Fibroblast of lung (primary cell): ENCODE measurements around the gene KIRREL3.

Experiments
- EZH2 ChIP-seq: IDR thresholded peaks from 2 replicates; pipeline ENCODE4 v1.5.1; 2012; ENCODE audit warnings: low read length, control low read depth, mild to moderate bottlenecking; ENCODE audit errors: missing control alignments
- TF ChIP-seq, protein P1 (sequence below), 2 donors: IDR thresholded peaks in 1 of 2; conservative IDR thresholded peaks in 1 of 2; 1 replicate in 1 of 2; 2 replicates in 1 of 2; pipeline ENCODE4 v1.5.1; 2011 to 2012; ENCODE audit warnings: low read length in 2 of 2, control low read depth in 1 of 2, inconsistent platforms in 1 of 2, low read depth in 1 of 2, mild to moderate bottlenecking in 1 of 2

DNA sequence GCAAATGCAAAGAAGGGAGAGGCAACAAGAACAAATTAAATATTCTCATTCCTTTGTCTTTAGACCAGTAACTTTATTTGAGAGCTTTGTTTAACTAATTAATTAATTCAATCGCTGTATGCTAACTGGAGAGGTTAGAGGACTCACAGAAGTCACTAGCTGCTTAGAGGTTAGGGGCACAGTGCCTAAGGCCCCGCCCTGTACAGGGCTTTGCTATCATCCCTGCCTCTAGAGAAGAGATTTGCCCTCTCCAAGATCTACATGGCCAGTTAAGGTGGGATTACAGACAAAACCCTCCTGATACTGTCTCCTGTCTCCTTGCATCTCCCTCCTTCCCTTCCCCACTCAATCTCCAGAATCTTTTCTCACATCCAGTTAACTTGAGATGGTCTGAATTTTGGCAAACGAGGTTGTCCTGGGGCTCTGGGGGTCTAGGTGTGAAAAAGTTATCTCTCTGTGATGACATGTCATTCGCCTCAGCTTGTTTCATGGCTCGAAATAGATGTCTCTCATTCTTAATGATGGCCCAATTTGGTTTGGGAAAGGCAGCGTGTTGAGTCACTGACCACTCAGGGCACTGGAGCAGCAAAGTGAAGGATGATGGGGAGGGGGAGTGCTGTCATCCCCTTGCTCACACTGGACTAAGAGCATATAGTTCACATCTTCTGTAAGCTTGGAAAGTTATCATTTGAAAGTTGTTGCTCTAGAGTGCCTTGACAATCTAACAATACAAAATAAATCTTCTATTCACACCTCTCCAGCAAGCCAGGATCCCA lies 190.9 kb downstream of the KIRREL3 start:
- TF ChIP-seq EZH2 = no peak
- TF ChIP-seq, protein P1, sequence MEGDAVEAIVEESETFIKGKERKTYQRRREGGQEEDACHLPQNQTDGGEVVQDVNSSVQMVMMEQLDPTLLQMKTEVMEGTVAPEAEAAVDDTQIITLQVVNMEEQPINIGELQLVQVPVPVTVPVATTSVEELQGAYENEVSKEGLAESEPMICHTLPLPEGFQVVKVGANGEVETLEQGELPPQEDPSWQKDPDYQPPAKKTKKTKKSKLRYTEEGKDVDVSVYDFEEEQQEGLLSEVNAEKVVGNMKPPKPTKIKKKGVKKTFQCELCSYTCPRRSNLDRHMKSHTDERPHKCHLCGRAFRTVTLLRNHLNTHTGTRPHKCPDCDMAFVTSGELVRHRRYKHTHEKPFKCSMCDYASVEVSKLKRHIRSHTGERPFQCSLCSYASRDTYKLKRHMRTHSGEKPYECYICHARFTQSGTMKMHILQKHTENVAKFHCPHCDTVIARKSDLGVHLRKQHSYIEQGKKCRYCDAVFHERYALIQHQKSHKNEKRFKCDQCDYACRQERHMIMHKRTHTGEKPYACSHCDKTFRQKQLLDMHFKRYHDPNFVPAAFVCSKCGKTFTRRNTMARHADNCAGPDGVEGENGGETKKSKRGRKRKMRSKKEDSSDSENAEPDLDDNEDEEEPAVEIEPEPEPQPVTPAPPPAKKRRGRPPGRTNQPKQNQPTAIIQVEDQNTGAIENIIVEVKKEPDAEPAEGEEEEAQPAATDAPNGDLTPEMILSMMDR (conservative IDR thresholded peaks at IDR 0.05 in 1 of 2, IDR thresholded peaks at IDR 0.05 in 1 of 2; ENCODE audit: low read depth in 1 of 2, low read length in 2 of 2) = no peak
